HepG2 (cell line): ENCODE data around the gene CKS1B. TPM values are rescaled to one million over a fixed set of nuclear protein-coding genes. Genes with fewer than 3 reads are reported as not detected.

Experiments used
- AGO2 ChIP-seq: fragments of 200-400 bp; formaldehyde crosslinking; optimal IDR thresholded peaks from 2 replicates; pipeline ENCODE3; 2017; ENCODE audit warnings: mild to moderate bottlenecking, low read depth, low read length, moderate library complexity
- BCLAF1 ChIP-seq: fragments of 450-650 bp; IDR thresholded peaks from 2 replicates; pipeline ENCODE4 v1.6.1; 2017; ENCODE audit warnings: mild to moderate bottlenecking
- EEA1 ChIP-seq: sonication (generic); formaldehyde crosslinking; IDR thresholded peaks from 2 replicates; pipeline ENCODE4 v1.5.1; 2020; ENCODE audit warnings: mild to moderate bottlenecking, missing genetic modification reagents, borderline replicate concordance
- FOXC1 ChIP-seq: sonication (generic); formaldehyde crosslinking; IDR thresholded peaks from 2 replicates; pipeline ENCODE4 v1.8.0; 2022; ENCODE audit warnings: mild to moderate bottlenecking, missing genetic modification reagents, borderline replicate concordance
- GATA4 ChIP-seq: sonication (generic); IDR thresholded peaks from 2 replicates; pipeline ENCODE4 v1.6.1; 2016; ENCODE audit warnings: antibody characterized with exemption, low read depth, borderline replicate concordance
- HINFP ChIP-seq: sonication (generic); formaldehyde crosslinking; IDR thresholded peaks from 2 replicates; pipeline ENCODE4 v1.4.0; 2020; ENCODE audit warnings: low read depth, mild to moderate bottlenecking, missing genetic modification reagents
- IRX3 ChIP-seq: sonication (generic); formaldehyde crosslinking; IDR thresholded peaks from 2 replicates; pipeline ENCODE4 v1.8.1; 2023; ENCODE audit warnings: mild to moderate bottlenecking, low read depth, missing genetic modification reagents, borderline replicate concordance
- KDM5B ChIP-seq: sonication (generic); formaldehyde crosslinking; IDR thresholded peaks from 2 replicates; pipeline ENCODE4 v1.4.0; 2020; ENCODE audit warnings: missing genetic modification reagents, mild to moderate bottlenecking, borderline replicate concordance
- NFYC ChIP-seq: IDR thresholded peaks from 2 replicates; pipeline ENCODE4 v1.6.1; 2016; ENCODE audit warnings: missing genetic modification reagents, missing compliant biosample characterization
- PBX3 ChIP-seq: sonication (generic); formaldehyde crosslinking; IDR thresholded peaks from 2 replicates; pipeline ENCODE4 v1.8.1; 2023; ENCODE audit warnings: missing genetic modification reagents, inconsistent platforms, borderline replicate concordance
- RELA ChIP-seq: sonication (generic); formaldehyde crosslinking; IDR thresholded peaks from 2 replicates; pipeline ENCODE4 v1.4.0; 2020; ENCODE audit warnings: missing genetic modification reagents
- SMARCC2 ChIP-seq: fragments of 450-650 bp; IDR thresholded peaks from 2 replicates; pipeline ENCODE4 v1.6.1; 2017; ENCODE audit warnings: antibody characterized with exemption, mild to moderate bottlenecking
- SRSF4 ChIP-seq: fragments of 200-400 bp; formaldehyde crosslinking; IDR thresholded peaks from one replicate; pipeline ENCODE4 v1.6.1; 2018; ENCODE audit warnings: mild to moderate bottlenecking, low read depth, low read length, moderate library complexity; ENCODE audit not compliant: poor library complexity, severe bottlenecking
- ZKSCAN8 ChIP-seq: IDR thresholded peaks from 2 replicates; pipeline ENCODE4 v1.6.1; 2016; ENCODE audit warnings: borderline replicate concordance, missing genetic modification reagents, missing compliant biosample characterization
- ZMAT3 ChIP-seq: sonication (generic); formaldehyde crosslinking; conservative IDR thresholded peaks from 2 replicates; pipeline ENCODE4 v1.7.0; 2021; ENCODE audit warnings: missing genetic modification reagents
- ZNF230 ChIP-seq: sonication (generic); formaldehyde crosslinking; IDR thresholded peaks from 2 replicates; pipeline ENCODE4 v1.4.0; 2020; ENCODE audit warnings: mild to moderate bottlenecking, missing genetic modification reagents
- ZNF253 ChIP-seq: sonication (generic); formaldehyde crosslinking; IDR thresholded peaks from 2 replicates; pipeline ENCODE4 v1.8.0; 2022; ENCODE audit warnings: mild to moderate bottlenecking, missing genetic modification reagents, borderline replicate concordance
- ZNF572 ChIP-seq: sonication (generic); formaldehyde crosslinking; IDR thresholded peaks from 2 replicates; pipeline ENCODE4 v1.5.1; 2020; ENCODE audit warnings: mild to moderate bottlenecking, missing genetic modification reagents
- ZNF597 ChIP-seq: sonication (generic); formaldehyde crosslinking; IDR thresholded peaks from 2 replicates; pipeline ENCODE4 v1.5.0; 2020; ENCODE audit warnings: missing genetic modification reagents
- ZNF773 ChIP-seq: sonication (generic); formaldehyde crosslinking; IDR thresholded peaks from 2 replicates; pipeline ENCODE4 v1.4.0; 2020; ENCODE audit warnings: missing genetic modification reagents, borderline replicate concordance
- polyA plus RNA-seq, 8 experiments: library from polyadenylated mRNA; depleted of rRNA in 3 of 8; stranded (reverse) in 7 of 8; unstranded in 1 of 8; fragments of >200 nt; fragmentation: Illumina TruSeq in 4 of 8; extraction: Trizol in 4 of 8; gene quantifications; 2 replicates each; pipeline versions ENCODE4 v1.2.1 to v1.2.3, GENCODE V29; 2011 to 2016; ENCODE audit warnings: low read depth in 4 of 8, missing spikeins in 1 of 8, mixed read lengths in 1 of 8; ENCODE audit not compliant: insufficient read depth in 1 of 8
- total RNA-seq, 5 experiments: library from RNA; depleted of rRNA; stranded (reverse); fragments of >200 nt; fragmentation: Illumina TruSeq; extraction: Trizol; gene quantifications; 2 replicates each; pipeline ENCODE4 v1.2.3, GENCODE V29; 2016; ENCODE audit warnings: low read depth in 1 of 5
- TF ChIP-seq, protein P1 (sequence below): sonication (generic); formaldehyde crosslinking; IDR thresholded peaks from 2 replicates; pipeline ENCODE4 v1.8.1; 2023; ENCODE audit warnings: mild to moderate bottlenecking, missing genetic modification reagents

CKS1B gene
- total and polyA plus RNA-seq, 2 of the 13 experiments (the other 11 are each of a cell fraction or from before 2014, with no cell fraction given), result 217 to 222 TPM

DNA sequence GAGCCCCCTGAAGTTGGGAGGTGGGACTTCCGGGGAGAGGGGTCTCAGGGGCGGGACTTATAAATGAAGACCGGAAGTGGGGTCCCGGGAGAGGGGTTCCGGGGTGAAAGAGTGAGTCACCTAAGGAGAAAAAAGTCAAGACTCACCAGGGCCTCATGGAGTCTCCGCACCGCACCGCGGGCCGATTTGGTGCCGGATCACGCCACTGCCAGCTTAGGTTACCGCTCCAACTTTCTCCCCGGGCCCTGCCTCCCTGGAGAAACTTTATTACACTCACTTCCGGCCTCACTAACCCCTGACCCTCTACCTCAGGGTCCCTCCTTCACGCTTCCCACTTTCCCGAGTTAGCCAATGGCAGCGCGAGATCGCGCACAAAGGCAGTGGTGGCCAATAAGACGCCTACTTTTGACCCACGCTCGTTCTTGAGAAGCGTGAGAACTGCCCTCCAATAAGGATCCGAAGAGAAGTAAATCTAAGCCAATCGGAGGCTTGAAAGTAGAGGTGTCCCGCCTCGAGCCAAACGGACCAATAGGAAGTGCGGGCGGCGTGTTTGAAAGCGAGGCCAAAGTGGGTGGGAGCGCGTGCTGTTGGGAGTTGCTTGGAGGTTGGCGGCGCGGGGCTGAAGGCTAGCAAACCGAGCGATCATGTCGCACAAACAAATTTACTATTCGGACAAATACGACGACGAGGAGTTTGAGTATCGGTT lies at the start of gene CKS1B (continued):
- TF ChIP-seq SMARCC2 (no peak), ZNF597 (CRISPR knock-in tag) (no peak), ZKSCAN8 (CRISPR knock-in tag) (no peak), ZMAT3 (0 out of 2 replicates have a peak, but pooled peaks have one; percentile 57), SRSF4 (no peak), ZNF773 (CRISPR knock-in tag) (no peak), PBX3 (CRISPR knock-in tag) (no peak), ZNF572 (CRISPR knock-in tag) (no peak), ZNF230 (CRISPR knock-in tag) (0 out of 2 replicates have a peak, but pooled peaks have one; percentile 38), FOXC1 (CRISPR knock-in tag) (no peak), RELA (no peak), AGO2 (peak; percentile 7), BCLAF1 (no peak), IRX3 (CRISPR knock-in tag) (peak; percentile 75; the same call in 1 of the 2 replicates), EEA1 (no peak), GATA4 (0 out of 2 replicates have a peak, but pooled peaks have one; percentile 31), HINFP (CRISPR knock-in tag) (no peak), KDM5B (CRISPR knock-in tag) (peak; percentile 84; the same call in 1 of the 2 replicates), NFYC (CRISPR knock-in tag) (peak; percentile 99), ZNF253 (CRISPR knock-in tag) (no peak)
- TF ChIP-seq, protein P1, sequence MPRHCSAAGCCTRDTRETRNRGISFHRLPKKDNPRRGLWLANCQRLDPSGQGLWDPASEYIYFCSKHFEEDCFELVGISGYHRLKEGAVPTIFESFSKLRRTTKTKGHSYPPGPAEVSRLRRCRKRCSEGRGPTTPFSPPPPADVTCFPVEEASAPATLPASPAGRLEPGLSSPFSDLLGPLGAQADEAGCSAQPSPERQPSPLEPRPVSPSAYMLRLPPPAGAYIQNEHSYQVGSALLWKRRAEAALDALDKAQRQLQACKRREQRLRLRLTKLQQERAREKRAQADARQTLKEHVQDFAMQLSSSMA (CRISPR knock-in tag), result 0 out of 2 replicates have a peak, but pooled peaks have one; percentile 8
